Astrocyte (in vitro differentiated cells and primary cell): ENCODE data around the gene RIT2. TPM values are rescaled to one million over a fixed set of nuclear protein-coding genes. Genes with fewer than 3 reads are reported as not detected.

ENCODE experiments used
- DNase-seq: peaks from one replicate; pipeline ENCODE4 v3.0.0-alpha.2; 2010; ENCODE audit warnings: low read depth
- FAIRE-seq: peaks from 2 replicates; lab custom pipeline; 2011; peaks lifted over from hg19 to GRCh38; lab: Jason Lieb, UNC
- H2AFZ ChIP-seq: 2 replicates; pipeline ENCODE4 v1.6.0; 2012; ENCODE audit warnings: low read depth, low read length, inconsistent platforms
- H3K27ac ChIP-seq: 2 replicates; pipeline ENCODE4 v1.5.1; 2011; ENCODE audit warnings: low read depth, low read length, inconsistent platforms
- H3K27me3 ChIP-seq: 2 replicates; pipeline ENCODE4 v1.6.0; 2011; ENCODE audit warnings: low read length, inconsistent platforms; ENCODE audit not compliant: insufficient read depth
- H3K36me3 ChIP-seq: 2 replicates; pipeline ENCODE4 v1.5.1; 2011; ENCODE audit warnings: low read length, inconsistent platforms; ENCODE audit not compliant: insufficient read depth
- H3K4me1 ChIP-seq: 2 replicates; pipeline ENCODE4 v1.5.1; 2011; ENCODE audit warnings: low read length, inconsistent platforms; ENCODE audit not compliant: insufficient read depth
- H3K4me2 ChIP-seq: 2 replicates; pipeline ENCODE4 v1.6.0; 2012; ENCODE audit warnings: low read length, inconsistent platforms
- H3K4me3 ChIP-seq: 2 replicates; pipeline ENCODE4 v1.5.1; 2011; ENCODE audit warnings: low read depth, mild to moderate bottlenecking, low read length, inconsistent platforms; ENCODE audit not compliant: insufficient read depth
- H3K79me2 ChIP-seq: 2 replicates; pipeline ENCODE4 v1.6.0; 2012; ENCODE audit warnings: mild to moderate bottlenecking, low read length, inconsistent platforms; ENCODE audit not compliant: insufficient read depth
- H3K9ac ChIP-seq: 2 replicates; pipeline ENCODE4 v1.6.0; 2012; ENCODE audit warnings: mild to moderate bottlenecking, low read length, inconsistent platforms
- H3K9me3 ChIP-seq: 2 replicates; pipeline ENCODE4 v1.5.1; 2012; ENCODE audit warnings: low read depth, mild to moderate bottlenecking, low read length, inconsistent platforms; ENCODE audit not compliant: insufficient read depth
- H4K20me1 ChIP-seq: 2 replicates; pipeline ENCODE4 v1.6.0; 2012; ENCODE audit warnings: low read length, inconsistent platforms; ENCODE audit not compliant: insufficient read depth
- H3K27ac Mint-ChIP-seq: one replicate; pipeline ENCODE4 v1.8.0; 2021; ENCODE audit warnings: mild to moderate bottlenecking, mixed read lengths; ENCODE audit not compliant: unreplicated experiment
- H3K27me3 Mint-ChIP-seq: one replicate; pipeline ENCODE4 v1.8.0; 2021; ENCODE audit warnings: low read depth, mixed read lengths; ENCODE audit not compliant: unreplicated experiment
- H3K36me3 Mint-ChIP-seq: one replicate; pipeline ENCODE4 v1.8.0; 2021; ENCODE audit warnings: low read depth, mixed read lengths; ENCODE audit not compliant: unreplicated experiment
- H3K4me1 Mint-ChIP-seq: one replicate; pipeline ENCODE4 v1.8.0; 2021; ENCODE audit warnings: low read depth, mixed read lengths; ENCODE audit not compliant: unreplicated experiment
- H3K4me3 Mint-ChIP-seq: one replicate; pipeline ENCODE4 v1.8.0; 2021; ENCODE audit warnings: mild to moderate bottlenecking, moderate library complexity, mixed read lengths; ENCODE audit not compliant: unreplicated experiment
- H3K9me3 Mint-ChIP-seq: one replicate; pipeline ENCODE4 v1.8.0; 2021; ENCODE audit warnings: mild to moderate bottlenecking, mixed read lengths; ENCODE audit not compliant: unreplicated experiment
- CTCF ChIP-seq: IDR thresholded peaks from 2 replicates; pipeline ENCODE4 v1.5.1; 2011; ENCODE audit warnings: low read depth, mild to moderate bottlenecking, inconsistent platforms, low read length, moderate library complexity; ENCODE audit not compliant: insufficient read depth
- EZH2 ChIP-seq: IDR thresholded peaks from 2 replicates; pipeline ENCODE4 v1.6.1; 2012; ENCODE audit warnings: mild to moderate bottlenecking, low read length, inconsistent platforms; ENCODE audit not compliant: insufficient read depth
- total RNA-seq: library from RNA; stranded (reverse); gene quantifications from 2 replicates; pipeline ENCODE4 v1.2.1, GENCODE V29; 2021

RIT2 gene
- total RNA-seq, 1 donor from 2014 or later = not detected

GRCh38 chr18:42906761-42907160 lies 208.7 kb downstream of the RIT2 start:
- Histone ChIP-seq H3K4me1 (no peaks in the 10 kb centered on the region), H3K9ac (no peak overlapping the region), H3K79me2 (no peaks in the 10 kb centered on the region), H3K4me2 (no peak overlapping the region), H3K27ac (no peak overlapping the region), H3K27me3 (no peaks in the 10 kb centered on the region), H2AFZ (no peak overlapping the region), H3K36me3 (no peaks in the 10 kb centered on the region), H4K20me1 (no peaks in the 10 kb centered on the region), H3K9me3 (no peaks in the 10 kb centered on the region), H3K4me3 (no peak overlapping the region)
- no peak overlapping the region for H3K27ac Mint-ChIP-seq
- no peak overlapping the region for H3K4me3 Mint-ChIP-seq
- H3K4me1 Mint-ChIP-seq = no peaks in the 10 kb centered on the region
- H3K27me3 Mint-ChIP-seq = no peaks in the 10 kb centered on the region
- no peaks in the 10 kb centered on the region for H3K9me3 Mint-ChIP-seq
- DNase-seq (no peak), FAIRE-seq (no peak)
- TF ChIP-seq EZH2 (no peak), CTCF (no peak)
- no peaks in the 10 kb centered on the region for H3K36me3 Mint-ChIP-seq

- H3K9me3 Mint-ChIP-seq = no peaks in the 10 kb centered on the region
- DNase-seq = no peak
- H3K36me3 Mint-ChIP-seq = no peaks in the 10 kb centered on the region
- Histone ChIP-seq H2AFZ (no peak overlapping the region), H3K36me3 (no peaks in the 10 kb centered on the region), H3K79me2 (no peaks in the 10 kb centered on the region), H3K27me3 (no peaks in the 10 kb centered on the region), H3K4me1 (no peaks in the 10 kb centered on the region), H3K4me3 (no peak overlapping the region), H3K4me2 (no peak overlapping the region), H3K9ac (no peak overlapping the region), H3K27ac (no peak overlapping the region), H4K20me1 (no peaks in the 10 kb centered on the region), H3K9me3 (no peaks in the 10 kb centered on the region)
- H3K27ac Mint-ChIP-seq = no peak overlapping the region
- no peaks in the 10 kb centered on the region for H3K4me1 Mint-ChIP-seq
- TF ChIP-seq CTCF (no peak), EZH2 (no peak)
- H3K4me3 Mint-ChIP-seq = no peak overlapping the region
- no peak for FAIRE-seq
- H3K27me3 Mint-ChIP-seq = no peaks in the 10 kb centered on the region
Observed at GRCh38 chr18:42901161-42901560, 214.3 kb downstream of the RIT2 start.

DNA sequence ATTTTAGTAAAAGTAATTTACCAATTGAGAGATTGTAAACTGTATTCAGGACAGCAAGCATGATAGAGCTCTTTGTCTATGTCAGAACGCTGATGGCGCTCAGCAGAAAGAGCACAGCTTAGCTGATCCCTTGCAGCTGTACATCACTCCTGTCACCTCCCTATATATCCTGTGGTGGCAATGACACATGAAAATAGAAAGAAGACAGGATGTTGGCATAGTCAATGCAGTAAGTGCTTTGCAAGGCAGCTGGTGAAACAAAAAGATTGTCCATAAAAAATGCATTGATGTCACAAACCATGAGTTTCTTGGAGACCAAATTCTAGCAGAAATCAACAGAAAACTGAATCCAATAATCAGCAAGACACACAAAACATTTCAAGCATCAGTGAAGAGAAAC lies 221.5 kb downstream of the RIT2 start:
- TF ChIP-seq CTCF (no peak), EZH2 (no peak)
- Histone ChIP-seq H3K4me1 (no peaks in the 10 kb centered on the region), H3K79me2 (no peaks in the 10 kb centered on the region), H3K9ac (no peak overlapping the region), H3K27ac (no peak overlapping the region), H3K4me2 (no peak overlapping the region), H3K36me3 (no peaks in the 10 kb centered on the region), H2AFZ (no peak overlapping the region), H3K9me3 (no peaks in the 10 kb centered on the region), H3K27me3 (no peaks in the 10 kb centered on the region), H4K20me1 (no peaks in the 10 kb centered on the region), H3K4me3 (no peak overlapping the region)
- no peak overlapping the region for H3K27ac Mint-ChIP-seq
- no peak for DNase-seq
- H3K9me3 Mint-ChIP-seq = peaks cover 3% of the 10 kb centered on the region
- H3K36me3 Mint-ChIP-seq = no peaks in the 10 kb centered on the region
- no peaks in the 10 kb centered on the region for H3K27me3 Mint-ChIP-seq
- no peaks in the 10 kb centered on the region for H3K4me1 Mint-ChIP-seq
- no peak for FAIRE-seq
- no peak overlapping the region for H3K4me3 Mint-ChIP-seq
